ENCODE measurements around the gene RGCC.

RGCC gene

GRCh38 chr13:41459432-41460073 lies 2.2 kb downstream of the RGCC start:
- Histone ChIP-seq H3K27ac (ENCODE audit: low read length) (no peak overlapping the region), H3K4me3 (ENCODE audit: low read length) (no peak overlapping the region), H3F3A (ENCODE audit: insufficient read depth, low read length) (no peaks in the 10 kb centered on the region), H3K4me2 (ENCODE audit: low read depth, low read length) (no peak overlapping the region), H3K9me3 (replicated peaks; ENCODE audit: insufficient read depth, low read length) (no peaks in the 10 kb centered on the region), H3K36me3 (replicated peaks; ENCODE audit: insufficient read depth, low read length) (no peaks in the 10 kb centered on the region), H3K27me3 (replicated peaks; ENCODE audit: insufficient read depth, low read length) (no peaks in the 10 kb centered on the region), H2AFZ (ENCODE audit: low read length) (no peak overlapping the region), H3K9ac (ENCODE audit: low read length) (no peak overlapping the region), H3K4me1 (ENCODE audit: low read length) (no peaks in the 10 kb centered on the region), H4K20me1 (ENCODE audit: insufficient read depth, low read length) (no peaks in the 10 kb centered on the region), H3K79me2 (ENCODE audit: low read length) (peaks cover 3% of the 10 kb centered on the region; the same call in 1 of the 2 replicates), H3K9me2 (replicated peaks; ENCODE audit: insufficient read depth, low read length) (no peaks in the 10 kb centered on the region)
- no peak for DNase-seq
- TF ChIP-seq EZH2 (optimal IDR thresholded peaks at IDR 0.05; ENCODE audit: low read depth, low read length) (no peak), CTCF (IDR thresholded peaks at IDR 0.05; ENCODE audit: low read length) (no peak), EZH2phosphoT487 (IDR thresholded peaks at IDR 0.05; ENCODE audit: low read length) (no peak)

- H4K20me1 ChIP-seq (ENCODE audit: insufficient read depth, low read length) = no peaks in the 10 kb centered on the region
- no peak for DNase-seq
- H3K4me2 ChIP-seq (ENCODE audit: low read depth, low read length) = no peak overlapping the region
- peaks cover 3% of the 10 kb centered on the region; the same call in 1 of the 2 replicates for H3K79me2 ChIP-seq (ENCODE audit: low read length)
- no peaks in the 10 kb centered on the region for H3K9me2 ChIP-seq (replicated peaks; ENCODE audit: insufficient read depth, low read length)
- H3F3A ChIP-seq (ENCODE audit: insufficient read depth, low read length) = no peaks in the 10 kb centered on the region
- no peak overlapping the region for H2AFZ ChIP-seq (ENCODE audit: low read length)
- H3K27ac ChIP-seq (ENCODE audit: low read length) = no peak overlapping the region
- H3K27me3 ChIP-seq (replicated peaks; ENCODE audit: insufficient read depth, low read length) = no peaks in the 10 kb centered on the region
- TF ChIP-seq EZH2phosphoT487 (IDR thresholded peaks at IDR 0.05; ENCODE audit: low read length) = no peak
- no peak for TF ChIP-seq EZH2 (optimal IDR thresholded peaks at IDR 0.05; ENCODE audit: low read depth, low read length)
- no peak for TF ChIP-seq CTCF (IDR thresholded peaks at IDR 0.05; ENCODE audit: low read length)
- H3K4me3 ChIP-seq (ENCODE audit: low read length) = no peak overlapping the region
- H3K9ac ChIP-seq (ENCODE audit: low read length) = no peak overlapping the region
- H3K4me1 ChIP-seq (ENCODE audit: low read length) = no peaks in the 10 kb centered on the region
- H3K36me3 ChIP-seq (replicated peaks; ENCODE audit: insufficient read depth, low read length) = no peaks in the 10 kb centered on the region
- H3K9me3 ChIP-seq (replicated peaks; ENCODE audit: insufficient read depth, low read length) = no peaks in the 10 kb centered on the region
Observed at GRCh38 chr13:41460074-41460465, 2.7 kb downstream of the RGCC start.

GRCh38 chr13:41460930-41461329 lies 3.6 kb downstream of the RGCC start:
- H3K27ac ChIP-seq (ENCODE audit: low read length) = no peak overlapping the region
- no peaks in the 10 kb centered on the region for H3K9me3 ChIP-seq (replicated peaks; ENCODE audit: insufficient read depth, low read length)
- peaks cover 3% of the 10 kb centered on the region; the same call in 1 of the 2 replicates for H3K79me2 ChIP-seq (ENCODE audit: low read length)
- H3K4me3 ChIP-seq (ENCODE audit: low read length) = no peak overlapping the region
- H3K27me3 ChIP-seq (replicated peaks; ENCODE audit: insufficient read depth, low read length) = no peaks in the 10 kb centered on the region
- H4K20me1 ChIP-seq (ENCODE audit: insufficient read depth, low read length) = no peaks in the 10 kb centered on the region
- H2AFZ ChIP-seq (ENCODE audit: low read length) = no peak overlapping the region
- TF ChIP-seq EZH2phosphoT487 (IDR thresholded peaks at IDR 0.05; ENCODE audit: low read length) = no peak
- no peak for TF ChIP-seq CTCF (IDR thresholded peaks at IDR 0.05; ENCODE audit: low read length)
- TF ChIP-seq EZH2 (optimal IDR thresholded peaks at IDR 0.05; ENCODE audit: low read depth, low read length) = no peak
- H3K4me1 ChIP-seq (ENCODE audit: low read length) = no peaks in the 10 kb centered on the region
- no peaks in the 10 kb centered on the region for H3K36me3 ChIP-seq (replicated peaks; ENCODE audit: insufficient read depth, low read length)
- H3K9ac ChIP-seq (ENCODE audit: low read length) = no peak overlapping the region
- DNase-seq = no peak
- H3K9me2 ChIP-seq (replicated peaks; ENCODE audit: insufficient read depth, low read length) = no peaks in the 10 kb centered on the region
- H3F3A ChIP-seq (ENCODE audit: insufficient read depth, low read length) = no peaks in the 10 kb centered on the region
- no peak overlapping the region for H3K4me2 ChIP-seq (ENCODE audit: low read depth, low read length)

Data from MM.1S (cell line).